MG63 (cell line): ENCODE measurements around the gene CNNM4. TPM values are rescaled to one million over a fixed set of nuclear protein-coding genes. Genes with fewer than 3 reads are reported as not detected.

Source experiments
- DNase-seq: peaks from one replicate; pipeline ENCODE4 v3.0.0-alpha.2; 2020
- H3K27me3 ChIP-seq: fragments of 250-450 bp; sonication (Bioruptor Pico); 2 replicates; pipeline ENCODE4 v1.5.1; 2020; ENCODE audit warnings: mild to moderate bottlenecking, moderate library complexity
- H3K36me3 ChIP-seq: fragments of 250-450 bp; sonication (Bioruptor Pico); 2 replicates; pipeline ENCODE4 v1.5.1; 2020; ENCODE audit warnings: mild to moderate bottlenecking, moderate library complexity
- H3K4me3 ChIP-seq: fragments of 250-450 bp; sonication (Bioruptor Pico); 2 replicates; pipeline ENCODE4 v1.5.1; 2020; ENCODE audit warnings: mild to moderate bottlenecking, moderate library complexity
- H3K9me3 ChIP-seq: fragments of 250-450 bp; sonication (Bioruptor Pico); 2 replicates; pipeline ENCODE4 v1.5.1; 2020; ENCODE audit warnings: mild to moderate bottlenecking, moderate library complexity
- total RNA-seq: library from RNA; depleted of rRNA; stranded (reverse); fragments of >200 nt; shearing (Covaris generic); gene quantifications from 2 replicates; pipeline ENCODE4 v1.2.3, GENCODE V29; 2014; ENCODE audit warnings: low replicate concordance; rRNA removed

Gene CNNM4
- total RNA-seq = 1.8 and 3.9 TPM in 2 replicates

GRCh38 chr2:96760036-96760985 is at the start of gene CNNM4:
Gene CNNM4, plus strand, starts transcription at chr2:96760902. Its CDS starts 98 bp downstream, at chr2:96761000.
- DNase-seq = peak; percentile 95
- H3K27me3 ChIP-seq = no peaks in the 10 kb centered on the region
- H3K9me3 ChIP-seq = no peaks in the 10 kb centered on the region
- H3K4me3 ChIP-seq = peak within 1 kb of the TSS; percentile 49
- H3K36me3 ChIP-seq = no peaks in the 10 kb centered on the region

- no peaks in the 10 kb centered on the region for H3K9me3 ChIP-seq
- no peak for DNase-seq
- H3K4me3 ChIP-seq = no peak overlapping the region
- no peaks in the 10 kb centered on the region for H3K27me3 ChIP-seq
- H3K36me3 ChIP-seq = peaks cover 30% of the 10 kb centered on the region
Measured at GRCh38 chr2:96710985-96711384, 49.7 kb upstream of the CNNM4 start.

- H3K27me3 ChIP-seq = no peaks in the 10 kb centered on the region
- no peak for DNase-seq
- H3K9me3 ChIP-seq = no peaks in the 10 kb centered on the region
- H3K4me3 ChIP-seq = no peak overlapping the region
- peaks cover 8% of the 10 kb centered on the region for H3K36me3 ChIP-seq
Measured at GRCh38 chr2:96715658-96716057, 45.0 kb upstream of the CNNM4 start.

GRCh38 chr2:96716388-96716787 is 44.3 kb upstream of the CNNM4 start:
- Histone ChIP-seq H3K36me3 (peaks cover 1% of the 10 kb centered on the region), H3K27me3 (no peaks in the 10 kb centered on the region), H3K4me3 (no peak overlapping the region), H3K9me3 (no peaks in the 10 kb centered on the region)
- DNase-seq = no peak

GRCh38 chr2:96726131-96726530 is 34.6 kb upstream of the CNNM4 start:
- Histone ChIP-seq H3K4me3 (no peak overlapping the region), H3K9me3 (no peaks in the 10 kb centered on the region), H3K36me3 (peaks cover 30% of the 10 kb centered on the region), H3K27me3 (no peaks in the 10 kb centered on the region)
- DNase-seq = no peak

GRCh38 chr2:96727431-96727830 is 33.3 kb upstream of the CNNM4 start:
- H3K4me3 ChIP-seq = no peak overlapping the region
- DNase-seq = no peak
- H3K27me3 ChIP-seq = no peaks in the 10 kb centered on the region
- peaks cover 39% of the 10 kb centered on the region for H3K36me3 ChIP-seq
- no peaks in the 10 kb centered on the region for H3K9me3 ChIP-seq

- no peak for DNase-seq
Measured at GRCh38 chr2:96729748-96730147, 31.0 kb upstream of the CNNM4 start.

GRCh38 chr2:96730212-96730611 is 30.5 kb upstream of the CNNM4 start:
- H3K36me3 ChIP-seq = peaks cover 50% of the 10 kb centered on the region
- H3K4me3 ChIP-seq = no peak overlapping the region
- peak; percentile 60 for DNase-seq
- no peaks in the 10 kb centered on the region for H3K9me3 ChIP-seq
- H3K27me3 ChIP-seq = no peaks in the 10 kb centered on the region

More at GRCh38 chr2:96729748-96730147, 31.0 kb upstream of the CNNM4 start:
- no peaks in the 10 kb centered on the region for H3K27me3 ChIP-seq
- no peak overlapping the region for H3K4me3 ChIP-seq
- H3K9me3 ChIP-seq = no peaks in the 10 kb centered on the region
- peaks cover 47% of the 10 kb centered on the region for H3K36me3 ChIP-seq

GRCh38 chr2:96733931-96734330 is 26.8 kb upstream of the CNNM4 start:
- Histone ChIP-seq H3K36me3 (peaks cover 38% of the 10 kb centered on the region), H3K27me3 (no peaks in the 10 kb centered on the region), H3K4me3 (no peak overlapping the region), H3K9me3 (no peaks in the 10 kb centered on the region)
- no peak for DNase-seq

GRCh38 chr2:96734880-96735583 is 25.7 kb upstream of the CNNM4 start:
- H3K9me3 ChIP-seq = no peaks in the 10 kb centered on the region
- H3K4me3 ChIP-seq = no peak overlapping the region
- DNase-seq = no peak
- H3K27me3 ChIP-seq = no peaks in the 10 kb centered on the region
- peaks cover 32% of the 10 kb centered on the region for H3K36me3 ChIP-seq

- DNase-seq = no peak
- Histone ChIP-seq H3K9me3 (no peaks in the 10 kb centered on the region), H3K36me3 (peaks cover 15% of the 10 kb centered on the region)
Measured at GRCh38 chr2:96737251-96737650, 23.5 kb upstream of the CNNM4 start.

GRCh38 chr2:96737831-96738230 is 22.9 kb upstream of the CNNM4 start:
- no peak overlapping the region for H3K4me3 ChIP-seq
- no peak for DNase-seq
- peaks cover 13% of the 10 kb centered on the region for H3K36me3 ChIP-seq
- no peaks in the 10 kb centered on the region for H3K9me3 ChIP-seq
- H3K27me3 ChIP-seq = no peaks in the 10 kb centered on the region

More at GRCh38 chr2:96737251-96737650, 23.5 kb upstream of the CNNM4 start:
- Histone ChIP-seq H3K4me3 (no peak overlapping the region), H3K27me3 (no peaks in the 10 kb centered on the region)

GRCh38 chr2:96739076-96739632 is 21.5 kb upstream of the CNNM4 start:
- no peaks in the 10 kb centered on the region for H3K9me3 ChIP-seq
- H3K36me3 ChIP-seq = peaks cover 8% of the 10 kb centered on the region
- peak overlapping the region; percentile 72 for H3K4me3 ChIP-seq
- no peak for DNase-seq
- no peaks in the 10 kb centered on the region for H3K27me3 ChIP-seq

- no peaks in the 10 kb centered on the region for H3K27me3 ChIP-seq
- peak within 1 kb of the TSS; percentile 72 for H3K4me3 ChIP-seq
- no peaks in the 10 kb centered on the region for H3K9me3 ChIP-seq
- H3K36me3 ChIP-seq = peaks cover 6% of the 10 kb centered on the region
- peak; percentile 95 for DNase-seq
Measured at GRCh38 chr2:96739633-96740428, 20.9 kb upstream of the CNNM4 start, which contains the start of gene LMAN2L. Gene LMAN2L, minus strand, starts transcription at chr2:96740064. Its CDS starts 24 bp downstream, at chr2:96740040.

- H3K27me3 ChIP-seq = no peaks in the 10 kb centered on the region
- H3K36me3 ChIP-seq = no peaks in the 10 kb centered on the region
- DNase-seq = no peak
- no peaks in the 10 kb centered on the region for H3K9me3 ChIP-seq
- H3K4me3 ChIP-seq = no peak overlapping the region
Measured at GRCh38 chr2:96747061-96747617, 13.6 kb upstream of the CNNM4 start.

- no peak for DNase-seq
- Histone ChIP-seq H3K9me3 (no peaks in the 10 kb centered on the region), H3K4me3 (no peak overlapping the region), H3K27me3 (no peaks in the 10 kb centered on the region), H3K36me3 (no peaks in the 10 kb centered on the region)
Measured at GRCh38 chr2:96751800-96752199, 8.9 kb upstream of the CNNM4 start.
